ENCODE data around the gene PDE8A. TPM values are rescaled to one million over a fixed set of nuclear protein-coding genes. Genes with fewer than 3 reads are reported as not detected.
A peak's percentile ranks its signal among the peaks of the same experiment; 100 is the strongest.

Gene PDE8A
- total RNA-seq, 1 donor from 2014 or later = 22.9 TPM

DNA sequence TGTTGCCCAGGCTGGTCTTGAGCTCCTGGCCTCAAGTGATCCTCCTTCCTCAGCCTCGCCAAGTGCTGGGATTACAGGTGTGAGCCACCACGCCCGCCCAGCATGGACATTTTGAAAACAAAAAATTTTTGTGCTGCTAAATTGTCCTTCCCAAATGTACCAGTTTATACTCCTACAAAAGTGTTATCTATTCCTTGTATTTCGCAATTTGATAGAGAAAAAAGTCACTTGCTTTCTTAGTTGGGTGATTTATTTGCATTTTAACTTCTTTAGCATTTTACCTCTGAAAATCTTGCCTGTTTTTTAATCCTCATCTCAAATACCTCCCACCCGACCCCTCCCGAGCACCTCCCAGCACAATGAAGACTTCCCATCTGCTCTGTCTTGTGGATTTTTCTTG, 46.8 kb downstream of the PDE8A start:
- Histone ChIP-seq H3K4me3 (no peak overlapping the region), H3K9me3 (no peaks in the 10 kb centered on the region), H3K36me3 (no peaks in the 10 kb centered on the region), H3K27me3 (no peaks in the 10 kb centered on the region), H3K27ac (no peak overlapping the region), H3K4me1 (peaks cover 9 to 43% of the 10 kb centered on the region in 2 donors)
- intact Hi-C loops (cut with DNase I) = no loop called here
- DNase-seq (ENCODE audit: low spot score in 2 of 2) = no peak
- TF ChIP-seq, protein P1, sequence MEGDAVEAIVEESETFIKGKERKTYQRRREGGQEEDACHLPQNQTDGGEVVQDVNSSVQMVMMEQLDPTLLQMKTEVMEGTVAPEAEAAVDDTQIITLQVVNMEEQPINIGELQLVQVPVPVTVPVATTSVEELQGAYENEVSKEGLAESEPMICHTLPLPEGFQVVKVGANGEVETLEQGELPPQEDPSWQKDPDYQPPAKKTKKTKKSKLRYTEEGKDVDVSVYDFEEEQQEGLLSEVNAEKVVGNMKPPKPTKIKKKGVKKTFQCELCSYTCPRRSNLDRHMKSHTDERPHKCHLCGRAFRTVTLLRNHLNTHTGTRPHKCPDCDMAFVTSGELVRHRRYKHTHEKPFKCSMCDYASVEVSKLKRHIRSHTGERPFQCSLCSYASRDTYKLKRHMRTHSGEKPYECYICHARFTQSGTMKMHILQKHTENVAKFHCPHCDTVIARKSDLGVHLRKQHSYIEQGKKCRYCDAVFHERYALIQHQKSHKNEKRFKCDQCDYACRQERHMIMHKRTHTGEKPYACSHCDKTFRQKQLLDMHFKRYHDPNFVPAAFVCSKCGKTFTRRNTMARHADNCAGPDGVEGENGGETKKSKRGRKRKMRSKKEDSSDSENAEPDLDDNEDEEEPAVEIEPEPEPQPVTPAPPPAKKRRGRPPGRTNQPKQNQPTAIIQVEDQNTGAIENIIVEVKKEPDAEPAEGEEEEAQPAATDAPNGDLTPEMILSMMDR (IDR thresholded peaks at IDR 0.05) = no peak

DNA sequence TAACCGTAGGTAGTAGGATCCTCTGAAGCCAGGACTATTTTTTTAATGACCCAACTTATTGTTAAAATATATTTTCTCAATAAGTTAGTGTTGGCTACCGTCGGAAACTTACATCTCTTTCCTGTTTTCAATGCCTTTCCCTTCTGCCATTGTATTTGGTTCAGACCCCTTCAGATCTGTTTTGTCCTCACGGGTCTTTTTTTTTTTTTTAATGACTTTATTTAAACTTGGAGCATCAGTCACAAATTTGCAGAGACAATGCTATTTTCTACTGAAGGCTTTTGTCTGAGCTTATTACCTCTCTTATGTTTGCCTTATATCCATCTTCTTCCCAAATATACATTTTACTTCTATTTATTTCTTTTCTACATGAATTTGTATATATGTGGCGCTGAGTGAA, 47.6 kb downstream of the PDE8A start:
- intact Hi-C loops (cut with DNase I) = no loop called here
- H3K27me3 ChIP-seq = no peaks in the 10 kb centered on the region
- no peak overlapping the region for H3K4me3 ChIP-seq
- H3K9me3 ChIP-seq = no peaks in the 10 kb centered on the region
- no peak overlapping the region for H3K27ac ChIP-seq
- H3K4me1 ChIP-seq = peaks cover 7 to 40% of the 10 kb centered on the region in 2 donors
- no peak for DNase-seq (ENCODE audit: low spot score in 2 of 2)
- TF ChIP-seq, protein P1 (IDR thresholded peaks at IDR 0.05) = no peak
- H3K36me3 ChIP-seq = no peaks in the 10 kb centered on the region

DNA sequence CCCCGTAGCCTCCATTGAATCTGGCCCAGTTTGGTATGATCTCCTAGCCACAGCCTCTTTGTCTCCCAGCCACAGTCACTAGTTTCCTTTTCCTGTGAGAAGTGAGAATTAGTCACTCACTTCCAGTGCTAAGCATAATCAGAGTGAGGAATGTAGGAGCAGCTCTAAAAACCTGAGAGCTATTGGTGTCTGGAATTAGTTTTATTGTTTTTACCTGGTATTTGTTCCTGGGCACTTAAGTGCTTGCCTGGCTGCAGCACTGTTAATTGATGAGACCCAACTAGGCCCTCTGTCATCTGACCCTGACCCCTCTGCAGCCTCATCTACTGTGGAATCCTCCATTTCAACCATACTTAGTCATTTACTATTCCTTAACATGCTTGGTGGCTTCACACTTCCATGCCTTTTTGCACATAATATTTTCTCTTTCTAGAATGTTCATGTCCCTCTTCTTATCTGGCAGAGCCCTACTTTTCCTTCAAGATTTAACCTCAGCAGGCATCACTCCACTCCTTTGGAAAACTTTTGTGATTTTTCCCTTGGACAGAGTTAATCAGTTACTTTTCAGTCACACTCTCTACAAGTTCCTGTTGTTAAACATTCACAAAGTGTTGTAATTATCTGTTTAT, 48.8 kb downstream of the PDE8A start:
- Histone ChIP-seq H3K4me3 (no peak overlapping the region), H3K36me3 (no peaks in the 10 kb centered on the region), H3K27ac (peak overlapping the region in 1 of 2 donors; percentile 28), H3K27me3 (no peaks in the 10 kb centered on the region), H3K4me1 (peaks cover 0 to 28% of the 10 kb centered on the region in 2 donors), H3K9me3 (no peaks in the 10 kb centered on the region)
- intact Hi-C loops (cut with DNase I) = no loop called here
- TF ChIP-seq, protein P1 (IDR thresholded peaks at IDR 0.05) = no peak
- DNase-seq (ENCODE audit: low spot score in 2 of 2) = no peak

DNA sequence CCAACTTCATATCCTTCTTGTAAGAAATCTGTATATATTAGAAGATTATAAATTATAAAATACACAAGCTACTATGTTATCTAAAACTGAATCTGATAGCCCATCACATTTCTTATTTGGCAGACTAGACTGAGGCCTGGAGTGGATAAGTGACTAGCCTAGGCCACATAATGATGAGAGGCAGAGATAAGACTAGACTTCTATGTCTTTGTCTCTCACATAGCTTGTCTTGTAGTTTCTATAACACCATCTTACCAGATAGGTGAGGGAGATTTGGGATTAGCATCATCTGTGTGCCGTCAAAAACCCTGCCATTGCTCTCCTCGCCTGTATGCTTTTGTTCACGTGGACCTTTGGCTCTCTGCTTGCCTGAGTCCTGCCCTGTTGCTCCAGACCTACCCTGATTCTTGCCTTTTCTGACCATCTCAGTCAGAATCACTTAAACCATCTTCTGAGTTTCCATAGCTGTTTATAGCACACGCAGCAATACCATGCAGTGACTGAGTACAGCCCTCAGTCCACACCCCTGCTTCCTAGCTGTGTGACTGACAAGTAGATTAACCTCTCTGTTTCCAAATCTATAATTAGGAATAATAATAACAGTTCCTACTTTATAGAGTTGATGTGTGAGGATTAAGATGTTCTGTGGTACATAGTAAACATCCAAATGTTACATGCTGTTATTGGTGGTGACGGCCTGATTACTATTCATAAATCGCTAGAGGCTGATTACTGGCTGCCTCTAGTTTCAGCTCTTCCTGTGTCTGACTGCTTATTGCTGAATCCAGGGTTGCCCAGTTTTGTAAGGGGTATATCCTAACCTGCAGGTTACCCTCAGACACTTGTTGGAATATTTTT, 49.7 kb downstream of the PDE8A start:
- intact Hi-C loops (cut with DNase I) = no loop called here
- Histone ChIP-seq H3K27ac (no peak overlapping the region), H3K27me3 (no peaks in the 10 kb centered on the region), H3K4me1 (peaks cover 0 to 19% of the 10 kb centered on the region in 2 donors), H3K9me3 (no peaks in the 10 kb centered on the region), H3K4me3 (no peak overlapping the region), H3K36me3 (no peaks in the 10 kb centered on the region)
- TF ChIP-seq, protein P1 (IDR thresholded peaks at IDR 0.05) = no peak
- no peak for DNase-seq (ENCODE audit: low spot score in 2 of 2)

DNA sequence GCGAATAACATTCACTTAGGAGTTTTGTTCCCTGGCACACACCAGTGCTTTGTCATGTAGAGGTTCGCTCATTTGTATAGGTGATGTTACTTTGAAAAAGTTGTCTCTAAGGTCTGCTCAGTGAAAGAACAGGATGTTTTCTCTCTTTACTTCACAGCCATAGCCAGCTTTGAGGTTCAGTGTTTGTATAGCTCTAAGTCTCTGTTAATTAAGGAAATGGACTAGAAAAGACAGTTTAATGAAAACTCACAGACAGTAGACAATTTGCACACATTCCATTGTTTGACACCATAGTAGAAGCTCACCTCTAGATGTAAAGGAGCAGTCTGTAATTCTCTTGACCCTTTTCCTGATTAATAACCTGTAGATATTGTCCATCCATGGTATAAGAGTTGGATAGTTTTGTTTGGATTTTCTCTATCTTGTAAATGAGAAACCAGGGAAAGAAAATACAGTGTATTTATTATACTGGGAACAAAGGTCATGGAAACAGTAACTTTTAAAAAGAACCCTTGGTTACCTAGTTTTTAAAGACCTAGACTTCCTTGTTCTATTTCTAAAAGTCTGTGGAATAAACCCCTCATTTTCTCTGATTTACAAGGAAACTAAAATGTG, 50.4 kb downstream of the PDE8A start:
- Histone ChIP-seq H3K4me1 (peaks cover 0 to 12% of the 10 kb centered on the region in 2 donors), H3K27ac (no peak overlapping the region)

More for the DNA sequence above, 50.4 kb downstream of the PDE8A start:
- intact Hi-C loops (cut with DNase I) = no loop called here
- TF ChIP-seq, protein P1 (IDR thresholded peaks at IDR 0.05) = no peak
- Histone ChIP-seq H3K27me3 (no peaks in the 10 kb centered on the region), H3K4me3 (no peak overlapping the region), H3K36me3 (no peaks in the 10 kb centered on the region), H3K9me3 (no peaks in the 10 kb centered on the region)
- DNase-seq (ENCODE audit: low spot score in 2 of 2) = no peak

All from ascending aorta (tissue), 2 donors.